Neutrophil (primary cell): ENCODE measurements around the gene GRB10.
A peak's percentile ranks its signal among the peaks of the same experiment; 100 is the strongest.

Experiments used
- H3K27ac ChIP-seq: fragments of 200-600 bp; sonication (generic); 2 replicates; pipeline ENCODE4 v1.5.1; 2016; ENCODE audit warnings: mild to moderate bottlenecking, moderate library complexity
- H3K27me3 ChIP-seq: fragments of 200-600 bp; sonication (generic); 2 replicates; pipeline ENCODE4 v1.6.0; 2016; ENCODE audit warnings: mild to moderate bottlenecking
- H3K36me3 ChIP-seq: fragments of 200-600 bp; sonication (generic); 2 replicates; pipeline ENCODE4 v1.5.1; 2017
- H3K4me1 ChIP-seq, 2 experiments: fragments of 200-600 bp in 1 of 2; sonication (generic) in 1 of 2; 1 replicate in 1 of 2; 2 replicates in 1 of 2; pipeline versions ENCODE4 v1.5.1 to v1.6.1; 2013 to 2016; ENCODE audit warnings: low read depth in 1 of 2, low read length in 1 of 2, mild to moderate bottlenecking in 1 of 2, moderate library complexity in 1 of 2; ENCODE audit not compliant: control insufficient read depth in 1 of 2, insufficient read depth in 1 of 2
- H3K4me3 ChIP-seq, 2 experiments: fragments of 200-600 bp in 1 of 2; sonication (generic) in 1 of 2; 1 replicate in 1 of 2; 2 replicates in 1 of 2; pipeline ENCODE4 v1.5.1; 2013 to 2016; ENCODE audit warnings: low read depth in 1 of 2, low read length in 1 of 2, mild to moderate bottlenecking in 1 of 2, moderate library complexity in 1 of 2
- H3K9me3 ChIP-seq: fragments of 200-600 bp; sonication (generic); 2 replicates; pipeline ENCODE4 v1.5.1; 2016
- TF ChIP-seq, protein P1 (sequence below): fragments of 200-600 bp; sonication (generic); IDR thresholded peaks from 2 replicates; pipeline ENCODE4 v1.5.1; 2016; ENCODE audit warnings: antibody characterized with exemption

The GRB10 gene

DNA sequence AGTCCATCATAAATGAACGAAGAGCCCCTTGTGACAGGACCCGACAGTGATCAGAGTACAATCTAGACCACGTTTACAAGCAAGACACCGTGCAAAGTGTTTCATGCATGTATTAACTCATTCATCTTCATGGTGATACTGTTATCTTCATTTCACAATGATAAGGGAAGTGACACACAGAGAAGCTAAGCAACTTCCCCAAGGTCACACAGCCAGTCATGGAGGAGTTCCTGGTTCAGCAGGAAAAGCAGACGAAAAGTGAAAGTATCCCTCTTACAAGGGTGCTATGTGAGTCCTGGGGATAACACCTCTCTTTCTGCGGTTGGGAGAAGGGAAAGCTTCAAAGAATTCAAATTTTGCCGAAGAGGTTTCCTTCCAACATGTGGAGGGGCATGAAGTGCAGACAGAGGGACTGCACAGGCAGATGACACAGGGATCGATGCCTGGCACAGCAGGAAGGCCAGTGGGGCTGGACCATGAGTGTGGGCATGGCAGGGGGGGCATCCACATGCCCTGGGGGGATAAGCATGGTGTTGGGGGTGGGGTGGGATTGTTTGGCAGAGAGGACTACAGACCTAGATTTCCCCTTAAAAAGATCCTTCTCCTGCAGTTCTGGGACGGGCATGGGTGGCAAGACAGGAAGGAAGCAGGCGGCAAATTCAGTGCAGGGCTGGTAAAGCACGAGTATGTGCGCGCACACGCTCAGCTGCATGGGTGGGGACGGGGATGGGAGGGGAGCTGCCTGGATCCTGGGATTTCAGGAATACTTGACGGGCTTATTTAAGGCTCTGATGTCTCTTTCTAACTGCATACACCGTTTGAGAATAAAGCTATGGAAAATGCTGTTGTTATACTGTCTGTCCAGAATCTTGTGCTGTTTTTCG lies 184.0 kb downstream of the GRB10 start:
- TF ChIP-seq, protein P1, sequence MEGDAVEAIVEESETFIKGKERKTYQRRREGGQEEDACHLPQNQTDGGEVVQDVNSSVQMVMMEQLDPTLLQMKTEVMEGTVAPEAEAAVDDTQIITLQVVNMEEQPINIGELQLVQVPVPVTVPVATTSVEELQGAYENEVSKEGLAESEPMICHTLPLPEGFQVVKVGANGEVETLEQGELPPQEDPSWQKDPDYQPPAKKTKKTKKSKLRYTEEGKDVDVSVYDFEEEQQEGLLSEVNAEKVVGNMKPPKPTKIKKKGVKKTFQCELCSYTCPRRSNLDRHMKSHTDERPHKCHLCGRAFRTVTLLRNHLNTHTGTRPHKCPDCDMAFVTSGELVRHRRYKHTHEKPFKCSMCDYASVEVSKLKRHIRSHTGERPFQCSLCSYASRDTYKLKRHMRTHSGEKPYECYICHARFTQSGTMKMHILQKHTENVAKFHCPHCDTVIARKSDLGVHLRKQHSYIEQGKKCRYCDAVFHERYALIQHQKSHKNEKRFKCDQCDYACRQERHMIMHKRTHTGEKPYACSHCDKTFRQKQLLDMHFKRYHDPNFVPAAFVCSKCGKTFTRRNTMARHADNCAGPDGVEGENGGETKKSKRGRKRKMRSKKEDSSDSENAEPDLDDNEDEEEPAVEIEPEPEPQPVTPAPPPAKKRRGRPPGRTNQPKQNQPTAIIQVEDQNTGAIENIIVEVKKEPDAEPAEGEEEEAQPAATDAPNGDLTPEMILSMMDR, result no peak
- Histone ChIP-seq H3K4me3 (no peak overlapping the region), H3K9me3 (no peaks in the 10 kb centered on the region), H3K36me3 (peaks cover 56% of the 10 kb centered on the region), H3K4me1 (peaks cover 3% of the 10 kb centered on the region in 2 experiments), H3K27ac (peak overlapping the region; percentile 28), H3K27me3 (no peaks in the 10 kb centered on the region)

DNA sequence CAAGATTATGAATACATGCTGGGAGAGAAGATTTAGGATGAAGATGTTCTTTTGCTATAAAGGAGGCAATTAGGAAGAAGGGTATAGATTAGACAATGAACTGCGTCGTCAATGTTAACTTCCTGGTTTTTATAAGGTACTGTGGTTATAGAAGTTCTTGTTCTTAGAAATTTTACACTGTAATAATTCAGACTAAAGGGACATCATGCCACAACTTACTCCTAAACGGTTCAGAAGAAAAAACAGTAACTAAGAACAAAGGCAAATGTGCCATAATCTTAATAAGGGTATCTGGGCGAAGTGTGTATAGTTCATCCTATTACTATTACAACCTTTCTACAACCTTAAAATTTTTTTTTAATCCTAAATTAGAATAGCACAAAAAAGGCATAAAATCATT lies 186.2 kb downstream of the GRB10 start:
- Histone ChIP-seq H3K27me3 (no peaks in the 10 kb centered on the region), H3K27ac (no peak overlapping the region), H3K9me3 (no peaks in the 10 kb centered on the region), H3K4me3 (no peak overlapping the region), H3K36me3 (peaks cover 65% of the 10 kb centered on the region), H3K4me1 (peaks cover 3% of the 10 kb centered on the region in 2 experiments)
- TF ChIP-seq, protein P1, result no peak

- H3K9me3 ChIP-seq, result no peaks in the 10 kb centered on the region
- peaks cover 3% of the 10 kb centered on the region in 2 experiments for H3K4me1 ChIP-seq
- H3K36me3 ChIP-seq, result peaks cover 60% of the 10 kb centered on the region
- H3K27me3 ChIP-seq, result no peaks in the 10 kb centered on the region
- no peak overlapping the region for H3K27ac ChIP-seq
- no peak overlapping the region for H3K4me3 ChIP-seq
- TF ChIP-seq, protein P1, result no peak
These were observed 187.1 kb downstream of the GRB10 start for GRCh38 chr7:50595491-50596102.

DNA sequence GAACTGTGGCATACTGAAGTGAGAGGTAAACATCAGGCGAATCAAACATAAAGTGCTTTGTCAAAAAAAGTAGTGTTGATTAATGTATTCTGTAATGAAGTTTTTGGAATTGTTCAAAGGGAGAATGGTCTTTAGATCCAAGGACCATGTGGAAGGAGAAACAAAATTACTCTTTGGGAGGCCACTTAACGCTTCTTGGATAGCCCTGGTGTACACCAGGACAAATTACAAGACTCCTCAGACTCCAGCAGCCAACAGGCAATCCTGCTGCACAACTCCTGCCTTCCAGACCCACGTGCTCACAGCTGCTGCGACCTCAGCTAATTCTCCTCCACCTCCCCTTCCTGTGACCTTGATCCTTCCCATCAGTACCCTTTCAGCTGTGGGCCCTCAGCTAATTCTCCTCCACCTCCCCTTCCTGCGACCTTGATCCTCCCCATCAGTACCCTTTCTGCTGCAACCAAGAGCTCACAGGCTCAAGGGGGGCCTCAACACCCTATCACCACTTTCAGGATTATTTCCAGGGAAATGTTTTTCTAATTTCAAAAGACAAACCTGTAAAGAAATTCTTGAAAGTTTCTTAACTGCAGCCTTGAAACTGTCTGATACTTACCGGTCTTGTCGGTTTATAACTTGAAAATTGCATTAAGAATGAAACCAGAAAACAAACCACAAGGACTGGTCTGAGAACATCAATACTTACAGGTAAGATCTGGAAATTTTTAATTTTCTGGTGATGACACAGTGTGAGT lies 187.8 kb downstream of the GRB10 start:
- Histone ChIP-seq H3K4me3 (no peak overlapping the region), H3K36me3 (peaks cover 58% of the 10 kb centered on the region), H3K27me3 (no peaks in the 10 kb centered on the region), H3K27ac (no peak overlapping the region), H3K9me3 (no peaks in the 10 kb centered on the region), H3K4me1 (peaks cover 3% of the 10 kb centered on the region in 2 experiments)
- TF ChIP-seq, protein P1, result no peak

- peaks cover 3% of the 10 kb centered on the region in 2 experiments for H3K4me1 ChIP-seq
- peaks cover 51% of the 10 kb centered on the region for H3K36me3 ChIP-seq
- no peak overlapping the region for H3K4me3 ChIP-seq
- H3K27ac ChIP-seq, result no peak overlapping the region
- TF ChIP-seq, protein P1, result no peak
- no peaks in the 10 kb centered on the region for H3K9me3 ChIP-seq
- no peaks in the 10 kb centered on the region for H3K27me3 ChIP-seq
These were observed 188.6 kb downstream of the GRB10 start for GRCh38 chr7:50594136-50594535.
